Uterus (tissue), 4 donors: Measurements from ENCODE around the gene SLC16A9. TPM values are rescaled to one million over a fixed set of nuclear protein-coding genes. Genes with fewer than 3 reads are reported as not detected.

Experiments
- DNase-seq, 2 donors: peaks; one replicate each; pipeline ENCODE4 v3.0.0-alpha.2; 2019 to 2020
- H3K27ac ChIP-seq, 2 donors: fragments of 200-600 bp; sonication (generic); 1 replicate in 1 of 2; 2 replicates in 1 of 2; pipeline ENCODE4 v1.5.1; 2016 to 2018
- H3K27me3 ChIP-seq, 2 donors: fragments of 200-600 bp; sonication (generic); one replicate each; pipeline ENCODE4 v1.5.1; 2018 to 2019; ENCODE audit warnings: control low read depth in 1 of 2
- H3K36me3 ChIP-seq, 2 donors: fragments of 200-600 bp; sonication (generic); one replicate each; pipeline ENCODE4 v1.5.1; 2019; ENCODE audit warnings: control low read depth in 1 of 2
- H3K4me1 ChIP-seq, 2 donors: fragments of 200-600 bp; sonication (generic); one replicate each; pipeline ENCODE4 v1.5.1; 2018 to 2019; ENCODE audit warnings: control low read depth in 1 of 2
- H3K4me3 ChIP-seq, 2 donors: fragments of 200-600 bp; sonication (generic); 1 replicate in 1 of 2; 2 replicates in 1 of 2; pipeline ENCODE4 v1.5.1; 2018 to 2019; ENCODE audit warnings: mild to moderate bottlenecking in 1 of 2
- H3K9me3 ChIP-seq, 2 donors: fragments of 200-600 bp; sonication (generic); one replicate each; pipeline ENCODE4 v1.5.1; 2019; ENCODE audit warnings: control low read depth in 1 of 2
- POLR2A ChIP-seq, 2 donors: fragments of 450-650 bp; IDR thresholded peaks; one replicate each; pipeline ENCODE4 v1.6.1; 2016; ENCODE audit warnings: antibody characterized with exemption in 2 of 2, mild to moderate bottlenecking in 1 of 2, moderate library complexity in 1 of 2
- intact Hi-C: fragments of 100-400 bp; cut with DNase I; formaldehyde crosslinking; loops from one replicate; pipeline ENCODE4 v1.15.1; 2023; ENCODE audit warnings: low total_unique reads
- total RNA-seq, 4 donors: library from RNA; depleted of rRNA in 3 of 4; stranded (reverse); fragments of >200 nt in 3 of 4; gene quantifications; one replicate each; pipeline versions ENCODE4 v1.1.0 to v1.2.4, GENCODE V29; 2014 to 2023
- TF ChIP-seq, protein P1 (sequence below), 4 experiments: fragments of 200-600 bp in 2 of 4; fragments of 450-650 bp in 2 of 4; sonication (generic) in 2 of 4; IDR thresholded peaks; one replicate each; pipeline ENCODE4 v1.5.1; 2016 to 2019; ENCODE audit warnings: antibody characterized with exemption in 4 of 4, mild to moderate bottlenecking in 2 of 4, moderate library complexity in 1 of 4
- donor health status: DM: yes; HTN: yes; CAD: no.

Gene SLC16A9
- total RNA-seq, 4 donors from 2014 or later: 10.5 to 63.0 (median 15.9) TPM

DNA sequence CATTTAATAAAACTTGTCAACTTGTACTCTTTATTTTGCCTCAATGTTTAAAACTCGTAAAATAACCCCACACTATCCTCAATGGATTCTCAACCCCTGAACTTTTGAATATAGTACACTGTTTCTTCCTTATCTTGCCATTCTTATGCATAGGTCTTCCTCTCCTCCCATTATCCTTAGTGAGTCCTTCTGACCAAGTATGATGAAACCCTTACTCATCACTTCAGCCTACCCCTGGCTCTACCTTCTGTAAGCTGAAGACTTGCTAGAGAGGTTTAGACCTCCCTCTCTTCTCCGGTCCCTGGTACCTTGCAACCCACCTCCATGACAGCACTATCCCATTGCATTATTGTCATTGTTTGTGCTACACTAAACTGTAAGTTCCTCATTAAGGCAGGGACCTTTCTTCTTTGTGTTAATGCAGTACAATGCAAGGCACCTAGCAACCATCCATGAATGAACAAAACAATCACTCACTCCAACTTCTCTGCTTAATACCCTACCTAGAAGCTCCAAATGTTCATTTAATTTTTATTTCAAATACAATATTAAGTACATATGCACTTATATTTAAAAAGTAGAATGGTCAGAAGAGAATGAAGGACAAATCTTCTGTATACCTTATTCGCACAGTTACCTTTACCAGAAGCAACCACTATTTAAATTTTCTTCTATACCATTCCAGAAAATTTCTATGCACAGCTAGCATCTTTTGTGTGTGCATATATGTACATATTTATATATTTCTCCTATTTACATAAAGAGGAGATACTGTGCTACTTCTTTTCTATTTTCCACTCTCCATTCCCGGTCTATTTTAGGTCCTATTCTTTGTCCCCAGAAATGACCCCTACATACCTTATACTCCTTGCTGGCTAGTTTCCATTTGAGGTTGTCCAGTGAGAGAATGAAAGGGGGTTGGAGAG, 77.5 kb downstream of the SLC16A9 start:
- intact Hi-C loops: no loop called here
- Histone ChIP-seq H3K36me3 (no peaks in the 10 kb centered on the region), H3K4me1 (no peaks in the 10 kb centered on the region), H3K27ac (no peak overlapping the region), H3K9me3 (no peaks in the 10 kb centered on the region), H3K27me3 (no peaks in the 10 kb centered on the region), H3K4me3 (no peak overlapping the region)
- no peak for DNase-seq
- TF ChIP-seq, protein P1, sequence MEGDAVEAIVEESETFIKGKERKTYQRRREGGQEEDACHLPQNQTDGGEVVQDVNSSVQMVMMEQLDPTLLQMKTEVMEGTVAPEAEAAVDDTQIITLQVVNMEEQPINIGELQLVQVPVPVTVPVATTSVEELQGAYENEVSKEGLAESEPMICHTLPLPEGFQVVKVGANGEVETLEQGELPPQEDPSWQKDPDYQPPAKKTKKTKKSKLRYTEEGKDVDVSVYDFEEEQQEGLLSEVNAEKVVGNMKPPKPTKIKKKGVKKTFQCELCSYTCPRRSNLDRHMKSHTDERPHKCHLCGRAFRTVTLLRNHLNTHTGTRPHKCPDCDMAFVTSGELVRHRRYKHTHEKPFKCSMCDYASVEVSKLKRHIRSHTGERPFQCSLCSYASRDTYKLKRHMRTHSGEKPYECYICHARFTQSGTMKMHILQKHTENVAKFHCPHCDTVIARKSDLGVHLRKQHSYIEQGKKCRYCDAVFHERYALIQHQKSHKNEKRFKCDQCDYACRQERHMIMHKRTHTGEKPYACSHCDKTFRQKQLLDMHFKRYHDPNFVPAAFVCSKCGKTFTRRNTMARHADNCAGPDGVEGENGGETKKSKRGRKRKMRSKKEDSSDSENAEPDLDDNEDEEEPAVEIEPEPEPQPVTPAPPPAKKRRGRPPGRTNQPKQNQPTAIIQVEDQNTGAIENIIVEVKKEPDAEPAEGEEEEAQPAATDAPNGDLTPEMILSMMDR (IDR thresholded peaks at IDR 0.05): no peak
- no peak for TF ChIP-seq POLR2A (IDR thresholded peaks at IDR 0.05)

DNA sequence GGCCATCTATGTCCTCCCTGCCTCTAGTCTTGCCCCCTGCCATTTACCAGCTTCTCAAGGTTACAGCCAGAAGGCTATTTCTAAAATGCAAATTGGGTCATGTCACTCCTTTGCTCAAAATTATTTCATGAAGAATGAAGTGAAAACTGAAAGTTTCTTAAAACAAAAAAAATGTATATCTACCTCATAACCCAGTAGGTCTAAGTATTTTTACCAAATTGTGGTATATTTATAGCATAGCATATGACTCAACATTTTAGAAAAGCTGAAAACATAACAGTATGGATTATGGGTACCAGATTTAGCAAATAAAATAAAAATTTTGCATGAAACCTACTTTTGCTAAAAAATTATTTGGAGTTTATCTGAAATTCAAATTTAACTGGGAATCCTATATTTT, 78.4 kb downstream of the SLC16A9 start:
- TF ChIP-seq POLR2A (IDR thresholded peaks at IDR 0.05): no peak
- TF ChIP-seq, protein P1 (IDR thresholded peaks at IDR 0.05): no peak
- DNase-seq: no peak
- Histone ChIP-seq H3K9me3 (no peaks in the 10 kb centered on the region), H3K27me3 (no peaks in the 10 kb centered on the region), H3K27ac (no peak overlapping the region), H3K4me1 (no peaks in the 10 kb centered on the region), H3K4me3 (no peak overlapping the region), H3K36me3 (no peaks in the 10 kb centered on the region)
- intact Hi-C loops: no loop called here

DNA sequence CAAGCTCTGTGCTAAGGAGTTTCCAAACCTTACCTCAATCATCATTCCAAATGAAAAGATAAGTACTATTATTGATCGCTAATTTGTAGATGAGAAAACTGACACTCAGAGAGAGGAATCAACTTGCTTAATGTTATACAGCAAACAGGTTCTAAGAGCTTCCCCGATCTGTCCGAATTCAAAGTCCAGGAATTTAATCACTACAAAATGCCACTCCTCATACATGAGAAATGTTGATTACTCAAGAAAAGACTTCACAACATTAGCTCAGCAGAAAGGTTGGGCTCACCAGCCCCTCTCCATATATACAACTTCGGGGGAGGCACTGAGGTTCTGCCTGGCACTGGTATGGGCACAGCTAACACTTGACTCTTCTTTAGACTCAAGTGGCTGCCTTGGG, 80.7 kb downstream of the SLC16A9 start:
- Histone ChIP-seq H3K36me3 (no peaks in the 10 kb centered on the region), H3K4me3 (no peak overlapping the region), H3K9me3 (no peaks in the 10 kb centered on the region), H3K27me3 (no peaks in the 10 kb centered on the region), H3K27ac (no peak overlapping the region), H3K4me1 (no peaks in the 10 kb centered on the region)
- no peak for DNase-seq
- intact Hi-C loops: loop anchor here (5.0 to 10.0 kb wide), 2 partner anchors 178 to 384 kb away; no protein-coding TSS in a partner anchor
- TF ChIP-seq, protein P1 (IDR thresholded peaks at IDR 0.05): no peak
- no peak for TF ChIP-seq POLR2A (IDR thresholded peaks at IDR 0.05)

DNA sequence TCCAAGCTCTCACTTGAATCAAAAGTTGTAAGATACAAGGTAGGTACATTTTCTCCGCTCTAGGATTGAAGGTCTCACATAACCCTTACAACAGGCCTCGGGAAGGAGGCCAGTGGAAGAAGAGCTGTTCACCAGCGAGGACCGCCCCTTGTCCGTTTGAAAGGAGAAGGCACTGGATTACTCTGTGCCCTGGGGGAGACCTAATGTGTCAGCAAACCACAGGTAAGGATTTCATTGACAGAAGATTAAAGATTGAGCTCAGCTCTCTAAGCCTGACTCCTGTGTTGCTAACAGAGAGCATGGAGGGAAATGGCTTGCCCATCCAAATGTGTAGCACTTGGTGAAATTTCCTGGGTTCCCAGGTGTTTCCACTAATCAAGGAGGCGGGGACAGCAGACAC, 81.2 kb downstream of the SLC16A9 start:
- Histone ChIP-seq H3K27ac (no peak overlapping the region), H3K4me3 (no peak overlapping the region), H3K27me3 (no peaks in the 10 kb centered on the region), H3K9me3 (no peaks in the 10 kb centered on the region), H3K36me3 (no peaks in the 10 kb centered on the region), H3K4me1 (no peaks in the 10 kb centered on the region)
- intact Hi-C loops: loop anchor here (5.0 to 10.0 kb wide), 2 partner anchors 179 to 384 kb away; no protein-coding TSS in a partner anchor
- DNase-seq: no peak
- TF ChIP-seq POLR2A (IDR thresholded peaks at IDR 0.05): no peak
- TF ChIP-seq, protein P1 (IDR thresholded peaks at IDR 0.05): no peak

DNA sequence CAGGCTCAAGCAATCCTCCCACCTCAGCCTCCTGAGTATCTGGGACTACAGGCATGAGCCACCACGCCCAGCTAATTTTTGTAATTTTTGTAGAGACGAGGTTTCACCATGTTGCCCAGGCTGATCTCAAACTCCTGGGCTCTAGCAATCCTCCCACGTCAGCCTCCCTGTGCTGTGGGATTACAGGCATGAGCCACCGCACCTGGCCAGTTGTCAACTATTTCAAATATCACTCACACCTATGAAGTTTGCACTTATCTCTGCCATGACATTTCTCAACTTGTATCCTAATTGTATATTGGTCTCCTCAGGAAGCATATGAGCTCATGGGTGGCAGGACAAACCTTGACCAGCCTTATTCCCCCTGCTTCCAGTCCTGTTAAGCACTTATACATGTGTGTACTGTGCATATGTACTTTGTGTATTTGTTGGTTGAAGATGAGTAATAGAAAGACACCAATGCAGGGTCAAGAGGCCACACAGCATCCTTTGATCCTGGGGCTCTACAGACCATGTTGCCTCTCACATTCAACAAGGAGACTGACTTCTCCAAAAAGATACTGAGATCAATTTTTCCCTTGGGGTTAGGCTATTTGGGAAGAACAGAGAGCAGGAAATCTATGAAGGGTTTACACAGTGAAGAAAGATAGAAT, 82.2 kb downstream of the SLC16A9 start:
- H3K36me3 ChIP-seq: no peaks in the 10 kb centered on the region
- DNase-seq: no peak
- H3K27ac ChIP-seq: no peak overlapping the region
- H3K27me3 ChIP-seq: no peaks in the 10 kb centered on the region
- no peaks in the 10 kb centered on the region for H3K9me3 ChIP-seq
- no peaks in the 10 kb centered on the region for H3K4me1 ChIP-seq
- no peak for TF ChIP-seq POLR2A (IDR thresholded peaks at IDR 0.05)
- TF ChIP-seq, protein P1 (IDR thresholded peaks at IDR 0.05): no peak
- no peak overlapping the region for H3K4me3 ChIP-seq
- intact Hi-C loops: loop anchor here (5.0 to 10.0 kb wide), 2 partner anchors 180 to 383 kb away; no protein-coding TSS in a partner anchor
